Measurements from ENCODE around the gene SLC15A4.

SLC15A4 gene

DNA sequence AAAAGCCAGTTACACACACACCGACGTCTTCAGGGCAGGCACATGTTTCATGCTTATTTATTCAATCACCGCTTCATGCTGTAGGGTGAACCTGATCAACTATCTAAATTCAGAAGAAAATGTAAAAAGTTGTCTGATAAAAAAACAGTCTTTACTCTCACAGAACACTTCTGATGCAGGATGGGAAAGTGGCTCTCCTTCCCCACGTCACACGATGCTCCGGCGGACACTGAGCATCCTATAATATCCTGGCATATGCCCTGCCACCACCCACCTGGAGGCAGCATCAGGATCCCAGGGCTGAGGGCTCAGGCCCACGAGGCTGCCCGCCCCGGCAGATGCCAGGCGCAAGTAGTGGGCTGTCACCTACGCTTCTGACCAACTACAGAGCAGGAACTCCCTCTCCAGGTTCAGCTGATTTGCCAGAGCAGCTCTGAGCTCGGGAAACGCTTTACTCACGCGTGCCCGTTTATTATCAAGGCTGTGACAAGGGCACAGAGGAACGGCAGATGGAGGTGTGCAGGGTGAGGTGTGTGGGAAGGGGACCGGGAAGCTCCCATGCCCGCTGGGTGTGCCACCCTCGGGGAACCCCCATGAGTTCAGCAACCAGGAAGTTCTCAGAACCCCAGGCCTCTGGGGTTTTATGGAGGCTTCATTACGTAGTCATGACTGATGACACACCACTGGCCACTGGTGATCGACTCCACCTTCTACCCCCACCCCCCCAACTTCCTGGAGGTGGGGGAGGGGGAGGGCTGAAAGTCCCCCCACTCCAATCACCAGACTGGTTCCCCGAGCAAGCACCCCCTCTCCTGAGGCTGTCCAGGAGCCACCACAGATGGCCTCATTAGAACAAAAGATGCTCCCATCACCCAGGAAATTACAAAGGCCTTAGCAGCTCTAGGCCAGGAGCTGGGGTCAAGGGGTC is 32.1 kb downstream of the SLC15A4 start:
- DNase-seq (no peak), ATAC-seq (replicated peaks) (peak; percentile 12)
- Mint-ChIP-seq H3K27ac (peak overlapping the region; percentile 90 to 93), H3K27me3 (no peaks in the 10 kb centered on the region), H3K4me3 (peak overlapping the region; percentile 61 to 76), H3K36me3 (ENCODE audit: insufficient read depth) (peaks cover 42% of the 10 kb centered on the region), H3K4me1 (ENCODE audit: low read depth in 2 of 2) (peaks cover 53 to 63% of the 10 kb centered on the region in 2 donors), H3K9me3 (no peaks in the 10 kb centered on the region)

DNA sequence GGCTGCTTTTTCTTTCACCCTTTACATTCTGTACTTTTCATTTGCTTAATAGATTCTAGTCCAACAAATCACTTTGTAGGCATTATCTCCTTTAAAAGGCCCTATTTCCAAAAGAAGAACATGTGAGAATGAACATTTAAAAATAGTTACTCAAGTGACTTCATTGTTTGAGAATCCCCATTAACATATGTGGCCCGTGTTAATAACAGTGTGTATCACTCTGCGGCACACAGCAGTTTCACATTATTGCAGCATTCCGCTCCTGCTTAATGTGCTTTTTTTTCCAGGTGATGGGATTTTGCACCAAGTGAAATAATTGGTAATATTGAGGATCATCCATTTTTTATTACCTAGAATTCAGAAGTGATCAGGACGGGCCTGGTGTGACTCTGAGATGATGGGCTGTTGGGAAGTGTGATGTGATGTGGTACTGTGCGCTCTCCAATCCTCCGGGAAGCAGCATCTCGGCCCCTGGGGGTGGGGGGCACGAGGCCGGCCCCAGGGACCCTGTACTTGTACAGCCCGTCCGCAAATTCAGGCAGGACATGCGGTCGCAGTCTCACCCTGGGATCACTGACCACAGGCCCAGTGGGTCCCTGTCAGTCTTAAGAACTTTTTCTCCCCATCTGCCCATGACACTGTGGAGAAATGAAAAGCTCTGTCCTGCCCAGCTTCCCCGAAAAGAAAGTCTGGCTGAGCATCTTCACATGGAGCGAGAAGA is 32.9 kb downstream of the SLC15A4 start:
- no peak for DNase-seq
- Mint-ChIP-seq H3K36me3 (ENCODE audit: insufficient read depth) (peaks cover 34% of the 10 kb centered on the region), H3K27me3 (no peaks in the 10 kb centered on the region), H3K27ac (peak overlapping the region; percentile 35 to 90), H3K4me3 (no peak overlapping the region), H3K9me3 (no peaks in the 10 kb centered on the region), H3K4me1 (ENCODE audit: low read depth in 2 of 2) (peaks cover 45 to 54% of the 10 kb centered on the region in 2 donors)
- no peak for ATAC-seq (replicated peaks)

DNA sequence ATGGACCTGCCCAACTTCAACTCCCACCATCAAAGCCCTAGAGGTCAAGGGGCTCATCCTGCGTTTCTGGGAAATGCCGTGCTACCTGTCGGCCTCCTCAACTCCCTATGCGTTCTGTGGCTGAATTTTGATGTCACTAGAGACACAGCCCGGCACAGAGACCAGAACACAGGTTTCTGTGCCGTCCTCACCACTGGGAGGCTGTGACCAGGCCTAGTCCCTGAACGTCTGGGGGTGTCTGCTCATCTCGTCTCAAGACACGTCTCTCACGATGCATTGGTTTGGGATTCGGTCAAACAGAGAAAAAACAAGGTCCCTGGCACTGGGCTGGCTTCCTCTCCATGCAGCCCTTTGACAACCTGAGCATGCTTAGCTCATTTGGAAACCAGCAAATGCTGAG is 33.5 kb downstream of the SLC15A4 start:
- Mint-ChIP-seq H3K4me1 (ENCODE audit: low read depth in 2 of 2) (peaks cover 41 to 48% of the 10 kb centered on the region in 2 donors), H3K27ac (peak overlapping the region; percentile 69 to 90), H3K4me3 (no peak overlapping the region), H3K9me3 (no peaks in the 10 kb centered on the region), H3K36me3 (ENCODE audit: insufficient read depth) (peaks cover 28% of the 10 kb centered on the region), H3K27me3 (no peaks in the 10 kb centered on the region)
- DNase-seq (no peak), ATAC-seq (replicated peaks) (no peak)

DNA sequence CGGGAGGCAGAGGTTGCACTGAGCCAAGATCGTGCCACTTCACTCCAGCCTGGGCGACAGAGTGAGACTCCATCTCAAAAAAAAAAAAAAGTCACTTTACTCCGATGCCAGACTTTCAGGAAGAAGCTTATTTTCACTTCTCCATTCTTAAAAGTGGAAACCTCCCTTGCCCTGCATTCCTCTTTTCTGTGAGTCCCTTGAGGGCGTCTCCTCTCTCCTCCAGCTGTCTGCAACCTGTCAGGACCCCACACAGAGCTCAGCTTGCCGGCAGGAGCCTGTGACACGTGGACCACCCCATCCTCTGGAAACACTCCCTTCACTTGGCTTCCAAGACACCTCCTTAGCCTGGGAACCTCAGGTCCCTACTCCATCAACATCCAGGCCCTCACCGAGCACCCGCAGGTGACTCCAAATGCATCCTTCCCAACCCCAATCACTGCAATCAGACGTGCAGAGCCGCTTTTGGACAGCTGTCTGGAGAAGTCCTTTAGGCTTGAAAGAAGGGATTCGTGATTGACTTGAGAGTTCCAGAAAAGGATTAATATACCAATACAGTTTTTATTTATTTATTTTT is 34.3 kb downstream of the SLC15A4 start:
- no peak for ATAC-seq (replicated peaks)
- H3K9me3 Mint-ChIP-seq = no peaks in the 10 kb centered on the region
- H3K27me3 Mint-ChIP-seq = no peaks in the 10 kb centered on the region
- H3K36me3 Mint-ChIP-seq (ENCODE audit: insufficient read depth) = peaks cover 20% of the 10 kb centered on the region
- peaks cover 33 to 41% of the 10 kb centered on the region in 2 donors for H3K4me1 Mint-ChIP-seq (ENCODE audit: low read depth in 2 of 2)
- DNase-seq = no peak
- H3K27ac Mint-ChIP-seq = peak overlapping the region; percentile 69 to 90
- H3K4me3 Mint-ChIP-seq = no peak overlapping the region

DNA sequence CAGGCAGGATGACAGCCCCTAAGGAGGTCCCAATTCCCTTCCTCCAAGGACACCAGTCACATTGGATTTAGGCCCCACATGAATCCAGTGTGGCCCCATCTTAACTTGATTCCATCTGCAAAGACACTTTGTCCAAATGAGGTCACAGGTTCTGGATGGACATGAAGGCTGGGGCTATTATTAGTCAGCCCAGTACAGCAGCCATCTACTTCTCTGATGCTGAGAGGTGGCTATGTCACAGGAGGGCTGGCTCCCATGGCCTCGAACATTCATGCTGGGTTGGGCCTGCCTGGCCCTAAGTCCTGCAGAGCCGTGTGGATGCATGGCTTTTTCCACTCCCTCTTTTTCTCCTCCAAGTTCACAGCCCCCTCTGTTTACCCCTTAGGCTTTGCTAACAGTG is 35.9 kb downstream of the SLC15A4 start:
- Mint-ChIP-seq H3K9me3 (no peaks in the 10 kb centered on the region), H3K27me3 (no peaks in the 10 kb centered on the region), H3K27ac (no peak overlapping the region), H3K4me3 (no peak overlapping the region), H3K36me3 (ENCODE audit: insufficient read depth) (peaks cover 17% of the 10 kb centered on the region), H3K4me1 (ENCODE audit: low read depth in 2 of 2) (peaks cover 37 to 41% of the 10 kb centered on the region in 2 donors)
- no peak for ATAC-seq (replicated peaks)
- DNase-seq = no peak

DNA sequence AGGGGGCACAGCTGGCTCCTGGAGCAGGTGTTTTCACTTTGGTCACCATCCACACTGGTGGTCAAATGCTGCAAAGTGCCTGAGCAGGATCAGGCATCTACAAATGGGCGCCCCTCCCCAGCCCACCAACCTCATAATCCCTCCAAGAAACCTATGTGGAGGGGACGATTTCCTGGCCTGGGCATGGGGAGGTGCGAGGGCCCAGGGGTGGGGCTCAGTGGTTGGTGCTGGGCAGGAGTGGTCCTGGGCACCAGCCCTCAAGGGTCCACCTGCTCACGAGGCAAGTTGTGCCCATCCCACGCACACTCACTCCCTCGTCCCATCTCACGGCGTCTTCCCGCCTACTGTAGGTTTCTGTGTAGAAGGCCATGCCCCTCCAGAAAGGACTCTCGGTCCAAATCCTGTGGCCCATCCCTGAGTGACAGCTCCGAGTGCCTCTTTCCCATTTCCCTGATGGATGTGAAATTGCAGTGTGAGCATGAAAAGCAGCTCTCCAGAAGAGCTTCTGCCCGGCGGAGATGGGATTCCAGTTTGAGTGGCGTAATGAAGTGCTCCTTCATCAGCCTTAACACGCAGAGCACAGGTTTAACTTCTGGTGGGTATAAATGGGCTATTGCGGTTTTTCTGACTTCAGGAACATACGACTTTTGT is 36.9 kb downstream of the SLC15A4 start:
- Mint-ChIP-seq H3K27ac (no peak overlapping the region), H3K27me3 (no peaks in the 10 kb centered on the region), H3K36me3 (ENCODE audit: insufficient read depth) (peaks cover 20% of the 10 kb centered on the region), H3K4me1 (ENCODE audit: low read depth in 2 of 2) (peaks cover 34 to 37% of the 10 kb centered on the region in 2 donors), H3K9me3 (no peaks in the 10 kb centered on the region), H3K4me3 (no peak overlapping the region)
- ATAC-seq (replicated peaks) (no peak), DNase-seq (no peak)

DNA sequence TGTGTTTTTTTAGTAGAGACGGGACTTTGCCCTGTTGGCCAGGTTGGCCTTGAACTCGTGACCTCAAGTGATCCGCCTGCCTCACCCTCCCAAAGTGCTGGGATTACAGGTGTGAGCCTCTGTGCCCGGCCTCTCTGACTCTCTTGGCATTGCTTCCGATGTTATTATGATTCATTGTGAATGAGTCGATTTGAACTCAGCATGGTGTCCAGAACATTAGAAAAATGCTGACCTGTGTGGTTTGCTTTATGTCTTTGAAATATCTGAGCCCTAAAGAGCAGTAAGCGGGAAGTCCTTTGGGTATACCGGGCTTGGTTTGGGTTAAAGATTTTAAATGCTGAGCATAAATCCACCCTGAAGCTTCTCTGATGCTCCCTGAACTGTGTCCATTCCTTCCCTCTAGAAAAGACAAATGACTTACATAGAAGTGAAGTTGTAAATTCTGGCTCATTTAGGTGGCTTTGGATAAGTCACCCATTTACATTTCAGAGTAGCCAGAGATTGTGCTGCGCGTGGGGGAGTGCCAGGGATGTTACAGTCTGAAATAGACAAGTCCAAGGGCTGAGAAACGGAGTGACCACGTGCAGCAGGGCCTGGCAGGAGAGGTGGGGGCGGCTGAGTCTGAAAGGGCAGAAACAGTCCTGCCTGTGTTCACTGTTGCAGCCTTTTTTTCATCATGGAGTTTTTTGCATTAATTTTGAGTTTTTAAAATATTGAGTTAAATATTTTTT is 39.6 kb downstream of the SLC15A4 start:
- Mint-ChIP-seq H3K4me3 (peak overlapping the region; percentile 17 to 84), H3K4me1 (ENCODE audit: low read depth in 2 of 2) (peaks cover 21% of the 10 kb centered on the region in 2 donors), H3K9me3 (no peaks in the 10 kb centered on the region), H3K27me3 (no peaks in the 10 kb centered on the region), H3K27ac (peak overlapping the region; percentile 95 to 97), H3K36me3 (ENCODE audit: insufficient read depth) (peaks cover 16% of the 10 kb centered on the region)
- ATAC-seq (replicated peaks) (no peak), DNase-seq (no peak)

DNA sequence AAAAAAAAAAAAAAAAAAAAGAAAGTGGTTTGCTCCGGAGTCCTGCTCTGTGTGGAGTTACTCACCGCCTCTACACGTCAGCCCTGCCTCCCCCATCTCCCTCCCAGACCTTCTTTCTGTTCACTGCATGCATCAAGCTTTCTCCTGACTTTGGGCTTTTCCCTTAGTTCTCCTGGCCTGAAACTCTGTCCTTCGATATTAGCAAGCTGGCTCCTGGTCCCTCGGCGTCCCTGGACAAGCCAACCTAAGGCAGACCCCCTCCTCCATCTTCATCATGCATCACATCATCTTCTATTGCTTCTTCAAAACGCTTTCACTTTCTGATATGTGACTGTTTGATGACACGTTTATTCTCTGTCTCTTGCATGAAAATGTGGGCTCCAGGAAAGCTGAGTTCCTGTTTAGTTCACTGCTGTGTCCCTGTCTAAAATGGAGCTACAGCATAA is 40.6 kb downstream of the SLC15A4 start:
- Mint-ChIP-seq H3K4me1 (ENCODE audit: low read depth in 2 of 2) (peaks cover 21% of the 10 kb centered on the region in 2 donors), H3K36me3 (ENCODE audit: insufficient read depth) (peaks cover 16% of the 10 kb centered on the region), H3K27me3 (no peaks in the 10 kb centered on the region), H3K9me3 (no peaks in the 10 kb centered on the region), H3K27ac (peak overlapping the region; percentile 95 to 97), H3K4me3 (peak overlapping the region; percentile 77 to 84)
- peak; percentile 89 for ATAC-seq (replicated peaks)
- DNase-seq = peak; percentile 27 to 72 (median 38)

DNA sequence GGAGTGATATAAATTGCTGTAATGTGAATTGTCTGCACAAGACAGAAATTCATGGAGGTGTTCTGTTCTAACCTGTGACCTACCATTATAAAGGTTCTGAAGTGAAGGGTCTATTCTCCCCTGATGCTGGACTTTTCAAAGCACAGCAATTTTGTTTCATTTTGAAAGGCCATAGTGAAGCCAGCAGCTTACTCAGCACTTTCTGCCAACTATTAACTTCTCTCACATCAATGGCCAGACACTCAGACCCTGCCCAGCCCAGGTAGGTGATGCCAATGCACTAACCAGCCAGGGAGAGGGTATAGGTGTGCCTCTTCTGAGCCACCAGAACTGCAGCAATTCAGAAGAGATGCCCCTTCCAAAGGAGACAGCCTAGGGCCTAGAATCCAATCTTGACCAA is 43.9 kb downstream of the SLC15A4 start:
- DNase-seq (no peak), ATAC-seq (replicated peaks) (no peak)
- peaks cover 16% of the 10 kb centered on the region for H3K36me3 Mint-ChIP-seq (ENCODE audit: insufficient read depth)
- H3K27me3 Mint-ChIP-seq = no peaks in the 10 kb centered on the region
- no peak overlapping the region for H3K4me3 Mint-ChIP-seq
- peaks cover 19 to 21% of the 10 kb centered on the region in 2 donors for H3K4me1 Mint-ChIP-seq (ENCODE audit: low read depth in 2 of 2)
- no peaks in the 10 kb centered on the region for H3K9me3 Mint-ChIP-seq
- H3K27ac Mint-ChIP-seq = peak overlapping the region; percentile 10 to 19

DNA sequence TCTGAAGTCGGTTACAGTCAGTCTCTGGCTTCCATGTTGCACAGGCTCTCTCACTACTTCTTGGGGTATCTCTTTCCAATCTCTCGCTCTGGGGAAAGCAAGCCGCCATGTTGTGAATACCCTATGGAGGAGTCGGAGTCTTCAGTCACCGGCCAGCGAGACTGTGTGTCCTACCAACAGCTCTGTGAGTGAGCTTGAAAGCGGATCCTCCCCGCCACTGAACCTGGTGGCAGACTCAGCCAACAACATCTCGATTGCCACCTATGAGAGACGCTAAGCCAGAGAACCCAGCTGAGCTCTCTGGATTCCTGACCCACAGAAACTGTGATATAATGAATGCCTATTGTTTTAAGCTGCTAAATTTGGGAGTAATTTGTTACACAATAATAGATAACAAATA is 51.5 kb downstream of the SLC15A4 start:
- DNase-seq = no peak
- ATAC-seq (replicated peaks) = no peak
- H3K36me3 Mint-ChIP-seq (ENCODE audit: insufficient read depth) = no peaks in the 10 kb centered on the region
- H3K9me3 Mint-ChIP-seq = no peaks in the 10 kb centered on the region
- peak overlapping the region in 1 of 2 donors; percentile 12 for H3K27ac Mint-ChIP-seq
- peaks cover 3 to 9% of the 10 kb centered on the region in 2 donors for H3K4me1 Mint-ChIP-seq (ENCODE audit: low read depth in 2 of 2)
- no peaks in the 10 kb centered on the region for H3K27me3 Mint-ChIP-seq
- no peak overlapping the region for H3K4me3 Mint-ChIP-seq

DNA sequence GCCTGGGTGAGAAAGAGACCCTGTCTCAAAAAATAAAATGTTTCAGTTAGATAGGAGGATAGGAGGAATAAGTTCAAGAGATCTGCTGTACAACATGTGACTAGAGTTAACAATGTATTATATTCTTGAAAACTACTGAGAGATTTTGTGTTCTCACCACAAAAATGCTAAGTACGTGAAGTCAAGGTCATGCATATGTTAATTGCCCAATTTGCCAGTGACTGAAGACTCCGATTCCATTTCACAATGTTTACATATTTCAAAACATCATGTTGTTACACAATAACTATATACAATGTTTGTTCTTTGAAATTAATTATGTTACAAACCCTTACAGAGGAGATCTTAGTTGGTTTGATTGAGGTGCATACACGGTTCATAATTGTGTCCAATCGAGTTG is 52.1 kb downstream of the SLC15A4 start:
- ATAC-seq (replicated peaks) (no peak), DNase-seq (no peak)
- no peaks in the 10 kb centered on the region for H3K27me3 Mint-ChIP-seq
- no peaks in the 10 kb centered on the region for H3K9me3 Mint-ChIP-seq
- peaks cover 3 to 9% of the 10 kb centered on the region in 2 donors for H3K4me1 Mint-ChIP-seq (ENCODE audit: low read depth in 2 of 2)
- no peaks in the 10 kb centered on the region for H3K36me3 Mint-ChIP-seq (ENCODE audit: insufficient read depth)
- H3K27ac Mint-ChIP-seq = no peak overlapping the region
- no peak overlapping the region for H3K4me3 Mint-ChIP-seq

DNA sequence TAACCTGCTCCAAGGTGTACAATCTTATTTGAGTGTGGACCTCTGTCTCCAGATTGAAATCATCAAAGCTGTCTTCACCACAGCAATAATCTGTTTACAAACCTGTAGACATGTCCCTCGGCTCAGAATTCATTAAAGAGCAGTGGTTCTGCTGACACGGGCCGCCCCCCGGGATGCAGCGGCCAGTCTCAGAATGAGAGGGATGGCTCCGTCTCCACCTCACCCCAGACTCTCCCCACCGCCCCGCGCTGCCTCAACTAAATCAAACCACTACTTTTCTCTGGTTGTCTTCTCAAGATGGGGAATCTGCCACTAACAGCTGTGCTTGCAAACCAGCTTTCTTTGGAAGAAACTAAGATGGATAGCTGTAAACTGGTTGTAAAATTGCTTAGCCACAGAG is 56.2 kb downstream of the SLC15A4 start:
- no peaks in the 10 kb centered on the region for H3K27me3 Mint-ChIP-seq
- no peaks in the 10 kb centered on the region for H3K36me3 Mint-ChIP-seq (ENCODE audit: insufficient read depth)
- no peak for ATAC-seq (replicated peaks)
- H3K4me3 Mint-ChIP-seq = no peak overlapping the region
- H3K9me3 Mint-ChIP-seq = no peaks in the 10 kb centered on the region
- DNase-seq = no peak
- peaks cover 10 to 17% of the 10 kb centered on the region in 2 donors for H3K4me1 Mint-ChIP-seq (ENCODE audit: low read depth in 2 of 2)
- H3K27ac Mint-ChIP-seq = peak overlapping the region in 1 of 2 donors; percentile 2
